Upper lobe of right lung (tissue), 1 donor: ENCODE measurements around the gene ZBTB7C. TPM values are rescaled to one million over a fixed set of nuclear protein-coding genes. Genes with fewer than 3 reads are reported as not detected.
A peak's percentile ranks its signal among the peaks of the same experiment; 100 is the strongest.

Experiments
- ATAC-seq: fragments of 200-7000 bp; cut with Tn5 transposase; one replicate; pipeline ENCODE4 v1.9.1; 2020; ENCODE audit warnings: mild to moderate bottlenecking, moderate library complexity
- DNase-seq: peaks from one replicate; pipeline ENCODE4 v3.0.0-alpha.2; 2020
- H3K27ac ChIP-seq: fragments of 200-600 bp; one replicate; pipeline ENCODE4 v1.8.0; 2022
- H3K27me3 ChIP-seq: fragments of 200-600 bp; one replicate; pipeline ENCODE4 v1.8.0; 2022; ENCODE audit warnings: mild to moderate bottlenecking
- H3K36me3 ChIP-seq: fragments of 200-600 bp; one replicate; pipeline ENCODE4 v1.8.0; 2022
- H3K4me1 ChIP-seq: fragments of 200-600 bp; one replicate; pipeline ENCODE4 v1.8.0; 2022
- H3K4me3 ChIP-seq: fragments of 200-600 bp; one replicate; pipeline ENCODE4 v1.8.0; 2022; ENCODE audit warnings: mild to moderate bottlenecking
- H3K9me3 ChIP-seq: fragments of 200-600 bp; one replicate; pipeline ENCODE4 v1.8.0; 2022
- CTCF ChIP-seq: fragments of 200-600 bp; IDR thresholded peaks from one replicate; pipeline ENCODE4 v1.8.0; 2022; ENCODE audit warnings: antibody characterized with exemption
- intact Hi-C: fragments of 100-400 bp; cut with DNase I; formaldehyde crosslinking; loops from one replicate; pipeline ENCODE4 v1.11.0; 2022
- total RNA-seq: library from RNA; stranded (reverse); fragmentation: NEBNext Ultra II Directional; extraction: Animal tissue kit (Norgen Biotek cat#: 25700); gene quantifications from one replicate; pipeline ENCODE4 v1.2.1, GENCODE V29; 2021
- donor health status: DM: no; HTN: yes; CAD: no; lungs with severe emphysema.

The ZBTB7C gene
- total RNA-seq, 1 donor from 2014 or later: 17.7 TPM

- intact Hi-C loops: no loop called here
- H3K27me3 ChIP-seq: no peaks in the 10 kb centered on the region
- H3K4me3 ChIP-seq: no peak overlapping the region
- no peaks in the 10 kb centered on the region for H3K9me3 ChIP-seq
- peaks cover 7% of the 10 kb centered on the region for H3K4me1 ChIP-seq
- DNase-seq (no peak), ATAC-seq (peak; percentile 12)
- no peak overlapping the region for H3K27ac ChIP-seq
- H3K36me3 ChIP-seq: no peaks in the 10 kb centered on the region
- TF ChIP-seq CTCF: no peak
Measured at GRCh38 chr18:48172226-48173006, 236.8 kb downstream of the ZBTB7C start.

GRCh38 chr18:48171490-48172188 lies 237.5 kb downstream of the ZBTB7C start:
- Histone ChIP-seq H3K36me3 (no peaks in the 10 kb centered on the region), H3K27me3 (no peaks in the 10 kb centered on the region), H3K27ac (no peak overlapping the region), H3K4me1 (peaks cover 14% of the 10 kb centered on the region), H3K4me3 (no peak overlapping the region), H3K9me3 (no peaks in the 10 kb centered on the region)
- ATAC-seq (no peak), DNase-seq (no peak)
- intact Hi-C loops: no loop called here
- no peak for TF ChIP-seq CTCF

- H3K4me1 ChIP-seq: peaks cover 18% of the 10 kb centered on the region
- ATAC-seq (no peak), DNase-seq (no peak)
- H3K27ac ChIP-seq: no peak overlapping the region
- no peaks in the 10 kb centered on the region for H3K27me3 ChIP-seq
- H3K4me3 ChIP-seq: no peak overlapping the region
- intact Hi-C loops: no loop called here
- no peaks in the 10 kb centered on the region for H3K36me3 ChIP-seq
- H3K9me3 ChIP-seq: no peaks in the 10 kb centered on the region
- TF ChIP-seq CTCF: no peak
Measured at GRCh38 chr18:48170651-48171050, 238.5 kb downstream of the ZBTB7C start.

GRCh38 chr18:48168861-48169260 lies 240.3 kb downstream of the ZBTB7C start:
- no peaks in the 10 kb centered on the region for H3K27me3 ChIP-seq
- ATAC-seq (no peak), DNase-seq (no peak)
- H3K36me3 ChIP-seq: no peaks in the 10 kb centered on the region
- no peaks in the 10 kb centered on the region for H3K9me3 ChIP-seq
- H3K4me3 ChIP-seq: no peak overlapping the region
- TF ChIP-seq CTCF: no peak
- intact Hi-C loops: no loop called here
- H3K4me1 ChIP-seq: peaks cover 23% of the 10 kb centered on the region
- H3K27ac ChIP-seq: no peak overlapping the region

- peaks cover 23% of the 10 kb centered on the region for H3K4me1 ChIP-seq
- no peak overlapping the region for H3K27ac ChIP-seq
Measured at GRCh38 chr18:48167897-48168253, 241.3 kb downstream of the ZBTB7C start.

More at GRCh38 chr18:48167897-48168253, 241.3 kb downstream of the ZBTB7C start:
- Histone ChIP-seq H3K27me3 (no peaks in the 10 kb centered on the region), H3K36me3 (no peaks in the 10 kb centered on the region), H3K9me3 (no peaks in the 10 kb centered on the region), H3K4me3 (no peak overlapping the region)
- TF ChIP-seq CTCF: no peak
- intact Hi-C loops: no loop called here
- ATAC-seq (no peak), DNase-seq (no peak)
